GM19438 (cell line): ENCODE data around the gene PPIA.

Experiments
- ATAC-seq: cut with Tn5 transposase; IDR thresholded peaks from one replicate; pipeline ENCODE4 v1.9.1; 2021; ENCODE audit warnings: low read depth; ENCODE audit not compliant: unreplicated experiment

PPIA gene

DNA sequence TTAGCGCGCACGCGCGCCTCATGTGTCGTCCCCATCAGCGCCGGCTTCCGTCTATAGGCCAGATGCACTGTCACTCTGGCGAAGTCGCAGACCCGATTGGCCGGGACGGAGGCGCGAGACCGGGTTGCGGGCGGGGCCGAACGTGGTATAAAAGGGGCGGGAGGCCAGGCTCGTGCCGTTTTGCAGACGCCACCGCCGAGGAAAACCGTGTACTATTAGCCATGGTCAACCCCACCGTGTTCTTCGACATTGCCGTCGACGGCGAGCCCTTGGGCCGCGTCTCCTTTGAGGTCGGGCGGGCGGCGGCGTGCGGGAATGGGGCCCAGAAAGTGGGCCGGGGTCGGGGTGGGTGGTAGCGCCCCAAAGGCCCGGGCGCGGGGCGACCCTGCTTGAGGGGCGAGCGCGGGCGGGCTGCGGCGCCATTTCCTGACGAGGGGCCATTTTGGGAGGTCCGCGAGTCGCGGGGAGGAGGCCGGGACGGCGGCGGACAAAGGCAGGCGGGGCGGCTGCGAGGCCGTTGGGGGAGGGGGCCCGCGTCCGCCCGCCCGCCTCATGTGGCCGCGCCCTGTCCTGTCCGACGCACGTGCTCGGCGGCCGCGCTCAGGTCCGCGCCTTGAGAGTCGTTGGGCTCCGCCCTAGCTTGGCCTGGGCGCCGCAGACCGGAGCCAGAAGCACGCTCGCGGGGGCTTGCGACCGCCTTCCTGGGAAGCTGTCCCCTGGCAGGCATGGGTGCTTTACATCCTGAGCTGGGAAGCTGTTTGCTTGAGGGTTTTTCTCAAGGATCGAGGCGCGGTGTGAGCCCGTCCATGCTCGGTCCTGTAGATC lies at the start of gene PPIA:
Gene PPIA, plus strand, starts transcription at position 178 of the 825 bp plus-strand sequence. Its CDS starts 44 bp downstream, at position 222.
- peak; percentile 91 for ATAC-seq

- ATAC-seq = peak; percentile 63
These were observed 48.2 kb upstream of the PPIA start, which contains the start of gene ZMIZ2 for GRCh38 chr7:44748045-44748947. Gene ZMIZ2, plus strand, starts transcription at chr7:44748847. Its CDS starts 7,403 bp downstream, at chr7:44756250.

GRCh38 chr7:44748948-44749731 lies 47.3 kb upstream of the PPIA start:
- peak; percentile 4 for ATAC-seq

DNA sequence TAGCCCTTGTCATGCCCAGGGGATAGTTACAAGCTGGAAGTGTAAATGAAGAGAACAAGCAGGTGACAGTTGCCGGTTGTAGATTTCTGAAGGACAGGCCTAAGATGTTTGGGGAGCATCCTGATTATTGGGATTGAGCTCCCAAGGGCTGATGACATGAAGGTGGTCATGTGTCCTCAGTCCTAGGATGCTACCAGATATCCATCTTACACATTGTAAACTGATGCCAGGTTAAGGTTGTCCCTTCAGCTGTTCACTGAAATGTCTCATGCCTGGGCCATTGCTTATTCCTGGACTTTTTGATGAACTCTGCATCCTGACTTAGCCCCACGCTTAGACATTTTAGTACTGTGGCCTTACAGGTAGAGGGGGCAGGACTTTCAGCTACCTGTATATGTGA lies 46.5 kb upstream of the PPIA start:
- no peak for ATAC-seq

DNA sequence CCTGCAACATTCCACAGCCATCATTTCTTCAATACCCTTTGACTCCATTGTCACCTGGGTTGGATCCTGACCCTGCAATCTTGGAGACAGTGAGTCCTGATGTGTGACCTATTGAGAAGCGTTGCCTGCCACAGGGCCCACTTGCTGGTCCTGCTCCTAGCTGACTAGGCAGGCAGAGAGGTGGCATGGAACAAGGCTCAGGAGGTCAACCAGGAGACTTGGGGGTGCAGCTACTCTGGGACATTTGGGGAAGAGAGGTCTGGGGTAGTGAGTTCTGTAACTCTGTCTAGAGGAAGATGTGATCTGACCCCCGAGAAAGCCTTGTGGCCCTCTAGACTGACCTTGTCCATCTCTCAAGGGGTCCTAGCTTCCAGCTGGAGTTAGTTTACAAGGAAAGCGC lies 46.1 kb upstream of the PPIA start:
- no peak for ATAC-seq

DNA sequence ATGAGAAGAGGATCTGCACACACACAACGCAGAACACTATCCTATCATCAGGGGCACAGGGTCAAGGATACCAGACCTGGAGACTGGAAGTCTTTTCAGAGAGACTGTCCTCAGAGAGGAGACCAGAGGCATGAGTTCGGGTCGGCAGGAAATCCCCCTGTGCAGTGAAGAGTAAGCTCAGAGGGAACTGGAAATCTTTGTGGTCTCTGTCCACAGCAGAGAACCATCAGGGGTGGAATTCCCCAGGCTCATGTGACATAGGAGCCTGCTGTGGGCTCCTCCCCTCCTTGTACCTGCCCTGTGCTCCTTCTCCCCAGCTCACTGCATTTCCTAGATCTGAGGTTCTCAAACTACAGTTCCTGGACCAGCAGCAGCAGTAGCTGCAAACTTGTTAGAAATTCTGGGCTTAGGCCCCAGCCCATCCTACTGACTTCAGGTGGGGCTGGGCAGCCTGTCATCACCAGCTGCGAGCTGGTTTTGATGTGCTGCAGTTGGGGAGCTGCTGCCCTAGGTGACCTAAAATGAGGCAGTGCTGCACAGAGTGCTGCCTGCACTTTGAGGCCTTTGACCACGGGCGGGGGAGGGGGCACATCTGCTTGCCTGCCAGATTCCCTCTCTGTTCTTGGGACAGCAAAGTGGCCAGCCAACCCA lies 45.4 kb upstream of the PPIA start:
- ATAC-seq = peak; percentile 70

DNA sequence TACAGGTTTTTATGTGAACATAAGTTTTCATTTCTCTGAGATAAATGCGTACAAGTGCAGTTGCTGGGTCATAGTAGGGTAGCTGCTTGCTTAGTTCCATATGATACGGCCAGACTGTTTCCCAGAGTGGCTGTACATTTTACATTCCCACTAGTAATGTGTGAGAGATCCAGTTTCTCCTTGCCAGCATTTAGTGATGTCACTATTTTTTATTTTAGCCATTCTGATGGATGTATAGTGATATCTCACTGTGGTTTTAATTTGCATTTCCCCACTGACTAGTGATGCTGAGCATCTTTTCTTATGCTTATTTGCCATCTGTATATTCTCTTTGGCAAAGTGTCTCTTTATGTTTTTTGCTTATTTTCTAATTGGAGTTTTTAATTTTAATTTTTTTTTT lies 43.7 kb upstream of the PPIA start:
- ATAC-seq = no peak

GRCh38 chr7:44754802-44755697 lies 41.4 kb upstream of the PPIA start:
- ATAC-seq = no peak

DNA sequence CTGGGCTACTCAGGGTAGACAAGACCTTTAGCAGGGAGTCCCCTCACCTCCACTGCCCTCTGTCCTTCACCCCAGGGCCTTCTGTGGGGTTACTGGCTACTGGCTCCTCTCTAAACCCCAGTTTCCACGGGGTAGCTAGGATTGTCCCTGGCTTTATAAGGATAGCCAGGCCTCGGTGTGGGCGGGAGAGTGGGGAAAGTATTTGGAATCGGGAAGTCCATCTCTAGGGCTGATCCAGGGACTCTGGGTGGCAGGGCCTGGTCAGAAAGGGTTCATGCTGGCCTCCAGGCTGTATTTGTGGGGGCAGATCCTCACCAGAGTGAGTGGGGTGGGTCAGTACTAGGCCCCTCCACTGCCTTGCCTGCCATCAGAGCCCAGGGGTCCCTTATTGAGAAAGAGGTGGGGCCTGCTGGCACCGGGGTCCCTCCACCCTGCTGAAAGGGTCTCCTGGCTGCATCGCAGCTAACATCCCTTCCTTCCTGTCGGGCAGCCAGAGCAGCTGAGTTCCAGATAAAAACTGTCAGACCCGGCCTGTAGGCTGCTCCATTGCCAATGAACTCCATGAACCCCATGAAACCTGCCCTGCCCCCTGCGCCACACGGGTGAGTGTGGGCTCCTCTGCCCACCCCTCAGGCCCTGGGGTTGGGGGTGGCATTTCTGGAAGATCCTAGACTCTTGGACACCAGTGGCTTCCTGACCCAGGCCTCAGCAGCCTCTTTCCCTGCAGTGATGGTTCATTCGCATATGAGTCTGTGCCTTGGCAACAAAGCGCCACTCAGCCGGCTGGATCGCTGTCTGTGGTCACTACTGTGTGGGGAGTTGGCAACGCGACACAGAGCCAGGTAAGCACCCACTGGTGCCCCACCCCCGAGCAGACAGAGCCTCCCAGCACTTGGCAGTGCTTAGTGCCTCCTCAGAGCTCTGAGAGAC lies 40.5 kb upstream of the PPIA start:
- ATAC-seq = no peak

DNA sequence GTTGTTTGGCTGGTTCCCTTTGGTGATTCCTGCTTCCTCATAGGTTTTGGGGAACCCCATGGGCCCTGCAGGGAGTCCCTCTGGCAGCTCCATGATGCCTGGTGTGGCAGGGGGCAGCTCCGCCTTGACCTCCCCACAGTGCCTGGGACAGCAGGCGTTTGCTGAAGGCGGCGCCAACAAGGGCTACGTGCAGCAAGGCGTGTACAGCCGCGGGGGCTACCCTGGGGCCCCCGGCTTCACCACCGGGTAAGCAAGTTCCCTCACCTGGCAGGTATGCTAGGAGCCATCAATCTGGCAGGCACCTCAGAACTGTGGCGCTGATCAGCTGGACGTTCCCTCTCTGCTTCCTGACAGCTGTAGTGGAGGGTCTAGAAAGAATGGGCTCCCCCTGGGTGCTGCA lies 39.6 kb upstream of the PPIA start:
- ATAC-seq = no peak

- no peak for ATAC-seq
These were observed 39.2 kb upstream of the PPIA start for GRCh38 chr7:44757311-44757710.

DNA sequence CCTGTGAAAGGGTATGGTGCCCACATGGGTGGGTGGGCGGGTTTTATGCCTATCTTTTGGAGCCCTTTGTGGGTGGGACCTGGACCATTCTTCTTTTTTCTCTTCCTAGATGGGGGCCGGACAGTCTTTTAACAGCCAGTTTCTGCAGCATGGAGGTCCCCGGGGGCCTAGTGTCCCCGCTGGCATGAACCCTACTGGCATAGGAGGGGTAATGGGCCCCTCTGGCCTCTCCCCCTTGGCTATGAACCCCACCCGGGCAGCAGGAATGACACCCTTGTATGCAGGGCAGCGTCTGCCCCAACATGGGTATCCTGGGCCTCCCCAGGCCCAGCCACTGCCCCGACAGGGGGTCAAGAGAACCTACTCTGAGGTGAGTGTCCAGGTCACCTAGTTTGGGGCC lies 38.7 kb upstream of the PPIA start:
- no peak for ATAC-seq

GRCh38 chr7:44759246-44759645 lies 37.2 kb upstream of the PPIA start:
- ATAC-seq = no peak

GRCh38 chr7:44760034-44760580 lies 36.4 kb upstream of the PPIA start:
- no peak for ATAC-seq

- ATAC-seq = no peak
These were observed 35.0 kb upstream of the PPIA start for GRCh38 chr7:44761207-44762161.

DNA sequence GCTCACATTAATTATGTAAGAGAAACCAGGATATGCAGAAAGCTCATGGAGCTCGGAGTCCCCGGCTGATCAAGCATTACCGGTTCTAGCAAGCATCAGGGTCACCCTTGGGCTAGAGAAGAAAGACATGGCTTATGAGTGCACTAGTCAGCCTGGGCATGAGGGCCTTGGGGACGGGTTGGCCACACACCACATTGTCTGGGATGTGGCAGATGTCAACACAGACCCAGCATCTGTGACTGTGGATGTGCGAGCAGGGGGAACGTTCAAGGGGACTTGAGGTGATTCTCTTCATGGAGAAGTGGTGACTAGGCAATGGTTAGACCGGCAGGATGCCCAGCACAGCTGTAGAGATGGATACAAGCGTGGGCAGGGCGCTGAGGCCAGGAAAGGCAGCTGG lies 34.2 kb upstream of the PPIA start:
- no peak for ATAC-seq
